Measurements from ENCODE around the gene ITPR2. TPM values are rescaled to one million over a fixed set of nuclear protein-coding genes. Genes with fewer than 3 reads are reported as not detected.
"Not testable (repeated sequence)": the region's sequence is repeated elsewhere in the genome, so short reads cannot be mapped to it uniquely, and the experiment has no call there.

ITPR2 gene
- polyA plus RNA-seq (ENCODE audit: insufficient read length in 4 of 4), result 10 to 100 TPM; 11.0 to 15.3 (median 14.6) TPM

- peak; percentile 77 to 92 (median 82) for DNase-seq (ENCODE audit: low read depth in 4 of 4, low spot score in 2 of 4)
These were observed at the start of gene ITPR2 for GRCh38 chr12:26832822-26833742. ITPR2 (minus strand) TSS chr12:26833194; CDS start chr12:26832781, 413 bp downstream.

DNA sequence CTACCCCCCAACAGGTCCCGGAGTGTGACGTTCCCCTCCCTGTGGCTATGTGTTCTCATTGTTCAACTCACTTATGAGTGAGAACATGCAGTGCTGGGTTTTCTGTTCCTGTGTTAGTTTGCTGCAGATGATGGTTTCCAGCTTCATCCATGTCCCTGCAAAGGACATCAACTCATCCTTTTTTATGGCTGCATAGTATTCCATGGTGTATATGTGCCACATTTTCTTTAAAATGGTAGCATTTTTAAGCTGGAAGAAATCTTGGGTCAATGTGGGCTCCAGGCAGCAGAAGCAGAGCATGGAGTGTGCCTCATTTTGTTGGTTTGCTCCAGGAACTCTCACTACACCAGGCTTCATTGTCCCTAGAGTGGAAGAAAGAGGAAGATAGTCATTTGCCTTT is 47.6 kb upstream of the ITPR2 start:
- DNase-seq (ENCODE audit: low read depth in 4 of 4, low spot score in 2 of 4), result no peak

- DNase-seq (ENCODE audit: low read depth in 4 of 4, low spot score in 2 of 4), result no peak
These were observed 45.7 kb upstream of the ITPR2 start for GRCh38 chr12:26878661-26879119.

- no peak for DNase-seq (ENCODE audit: low read depth in 4 of 4, low spot score in 2 of 4)
These were observed 41.7 kb upstream of the ITPR2 start for GRCh38 chr12:26874501-26875296.

GRCh38 chr12:26872625-26873024 is 39.6 kb upstream of the ITPR2 start:
- DNase-seq (ENCODE audit: low read depth in 4 of 4, low spot score in 2 of 4), result no peak

GRCh38 chr12:26871985-26872384 is 39.0 kb upstream of the ITPR2 start:
- no peak for DNase-seq (ENCODE audit: low read depth in 4 of 4, low spot score in 2 of 4)

DNA sequence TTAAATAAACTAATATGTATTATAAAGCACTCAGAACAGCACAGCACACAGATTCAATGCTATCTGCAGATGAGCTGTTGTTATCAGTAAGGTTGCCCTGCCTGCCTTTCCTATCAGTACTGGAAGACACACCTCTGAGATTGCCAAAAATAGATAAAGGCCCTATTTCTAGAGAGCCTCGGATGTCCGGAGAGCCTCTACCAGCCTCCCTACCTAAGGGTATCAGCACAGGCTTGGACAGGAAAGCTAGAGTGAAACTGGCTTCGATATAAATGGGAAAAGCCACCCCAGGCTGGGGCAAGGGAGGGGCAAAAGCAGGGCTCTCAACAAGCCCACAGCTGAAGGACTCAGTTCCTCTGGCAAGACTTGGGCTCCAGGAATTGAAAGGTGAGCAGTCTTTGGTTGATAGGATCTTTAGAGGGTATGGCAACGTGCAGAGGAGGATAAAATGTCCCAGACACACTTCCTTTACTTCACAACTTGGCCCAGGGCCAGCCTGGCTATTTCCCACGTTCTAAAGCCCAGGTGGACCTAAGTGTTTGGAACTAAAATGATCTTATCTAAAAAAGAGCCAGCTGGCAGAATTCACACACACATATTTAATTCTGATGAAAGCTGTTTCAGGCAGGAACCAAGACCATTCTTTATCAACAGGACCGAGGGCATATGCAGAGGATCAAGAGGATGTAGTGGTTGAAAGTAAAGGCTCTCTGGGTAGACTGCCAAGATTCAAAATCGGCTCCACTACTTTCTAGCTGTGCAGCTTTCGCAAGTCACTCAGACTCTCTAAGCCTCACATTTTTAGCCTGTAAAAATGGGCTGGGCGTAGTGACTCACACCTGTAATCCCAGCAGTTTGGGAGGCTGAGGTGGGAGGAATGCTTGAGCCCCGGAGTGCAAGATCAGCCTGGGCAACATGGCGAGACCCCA is 37.8 kb upstream of the ITPR2 start:
- no peak for DNase-seq (ENCODE audit: low read depth in 4 of 4, low spot score in 2 of 4)

DNA sequence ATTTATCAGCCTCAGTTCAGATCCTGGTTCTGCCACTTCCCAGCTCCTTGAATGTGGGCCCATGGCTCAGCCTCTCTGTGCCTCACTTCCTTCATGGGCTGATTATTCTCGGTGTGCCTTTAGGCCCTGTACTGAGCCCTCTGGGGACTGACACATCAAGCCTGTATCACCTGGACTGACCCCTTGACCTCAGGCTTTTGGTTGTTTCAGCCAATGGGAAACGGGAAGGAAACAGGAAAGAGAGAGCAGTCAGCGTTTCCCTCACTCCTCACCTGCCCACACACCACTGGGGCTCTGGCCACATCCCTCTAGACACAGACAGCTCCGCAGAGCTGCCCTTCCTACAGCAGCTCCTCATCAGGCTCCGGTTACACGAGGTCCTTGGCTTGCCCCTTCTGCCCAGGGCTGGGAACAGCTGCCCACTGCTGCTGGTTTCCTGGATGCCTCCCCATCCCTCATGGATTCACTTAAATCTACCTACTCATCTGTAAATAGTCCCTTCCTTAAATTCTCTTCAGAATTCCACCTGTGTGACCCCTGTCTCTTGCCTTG is 37.0 kb upstream of the ITPR2 start:
- no peak for DNase-seq (ENCODE audit: low read depth in 4 of 4, low spot score in 2 of 4)

GRCh38 chr12:26869104-26869494 is 36.1 kb upstream of the ITPR2 start:
- DNase-seq (ENCODE audit: low read depth in 4 of 4, low spot score in 2 of 4), result no peak

GRCh38 chr12:26868447-26869103 is 35.6 kb upstream of the ITPR2 start:
- DNase-seq (ENCODE audit: low read depth in 4 of 4, low spot score in 2 of 4), result no peak

- DNase-seq (ENCODE audit: low read depth in 4 of 4, low spot score in 2 of 4), result no peak
These were observed 34.1 kb upstream of the ITPR2 start for GRCh38 chr12:26867080-26867479.

DNA sequence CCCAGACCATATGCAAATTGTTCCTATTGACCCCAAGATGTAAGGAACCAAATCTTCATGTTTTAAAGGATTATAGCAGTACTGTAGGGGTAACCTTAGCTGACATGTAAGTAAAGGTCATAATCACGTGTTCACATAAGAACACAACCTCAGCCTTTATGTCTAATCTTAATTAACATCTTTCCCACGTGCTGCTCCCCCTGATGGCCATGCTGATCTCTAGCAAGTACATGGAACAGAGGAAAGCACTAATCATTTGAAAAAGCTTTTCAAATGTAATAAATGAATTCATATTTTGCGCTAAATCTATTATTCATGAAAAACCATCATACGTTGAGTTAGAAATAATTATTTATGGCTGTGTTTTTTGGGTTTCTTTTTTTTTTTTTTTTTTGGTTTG is 30.5 kb upstream of the ITPR2 start:
- no peak for DNase-seq (ENCODE audit: low read depth in 4 of 4, low spot score in 2 of 4)

DNA sequence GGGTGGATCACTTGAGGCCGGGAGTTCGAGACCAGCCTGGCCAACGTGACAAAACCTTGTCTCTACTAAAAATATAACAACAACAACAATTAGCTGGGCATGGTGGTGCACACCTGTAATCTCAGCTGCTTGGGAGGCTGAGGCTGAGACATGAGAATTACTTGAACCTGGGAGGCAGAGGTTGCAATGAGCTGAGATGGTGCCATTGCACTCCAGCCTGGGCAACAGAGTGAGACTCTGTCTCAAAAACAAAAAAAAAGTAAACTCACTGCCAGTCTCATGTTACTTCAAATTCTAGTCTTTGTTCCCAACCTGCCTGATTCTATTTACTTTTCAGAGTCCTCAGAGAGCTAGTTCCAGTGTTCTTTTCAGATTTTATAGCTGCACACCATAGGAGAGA is 29.8 kb upstream of the ITPR2 start:
- not testable (repeated sequence) for DNase-seq (ENCODE audit: low read depth in 4 of 4, low spot score in 2 of 4)

- DNase-seq (ENCODE audit: low read depth in 4 of 4, low spot score in 2 of 4), result no peak
These were observed 28.7 kb upstream of the ITPR2 start for GRCh38 chr12:26861690-26862089.

DNA sequence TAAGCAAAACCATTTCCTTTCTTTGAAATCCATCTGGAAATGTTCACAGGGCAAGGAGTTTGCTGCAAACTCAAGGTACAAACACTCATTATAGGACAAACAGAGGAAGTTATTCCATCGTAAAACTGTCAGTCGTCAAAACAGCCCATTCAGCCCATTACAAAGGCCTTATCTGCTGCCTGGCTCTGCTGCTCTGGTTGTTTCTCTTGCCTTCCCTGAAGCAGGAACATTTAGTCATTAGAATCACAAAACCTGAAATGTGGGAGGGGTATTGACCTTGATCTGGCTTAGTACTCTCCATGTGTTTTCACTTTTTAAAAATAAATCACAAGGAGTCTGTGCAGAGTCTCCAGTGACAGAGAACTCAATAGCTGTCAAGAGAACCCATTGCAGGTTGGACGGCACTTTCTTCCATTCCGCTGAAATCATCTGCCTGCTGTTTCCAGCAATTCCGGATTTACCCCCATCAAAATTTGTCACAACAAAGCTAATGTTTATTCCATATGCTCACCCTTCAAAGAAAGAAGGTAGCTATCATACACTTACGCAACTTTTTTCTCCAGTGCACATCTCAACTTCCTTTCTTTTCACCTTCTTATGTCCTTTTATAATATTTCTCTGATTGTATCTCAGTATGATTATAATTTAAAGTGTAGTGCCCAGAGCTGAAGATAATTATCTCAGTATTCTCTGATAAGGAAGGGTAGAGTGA is 24.6 kb upstream of the ITPR2 start:
- no peak for DNase-seq (ENCODE audit: low read depth in 4 of 4, low spot score in 2 of 4)

- DNase-seq (ENCODE audit: low read depth in 4 of 4, low spot score in 2 of 4), result no peak
These were observed 22.3 kb upstream of the ITPR2 start for GRCh38 chr12:26855337-26855736.

DNA sequence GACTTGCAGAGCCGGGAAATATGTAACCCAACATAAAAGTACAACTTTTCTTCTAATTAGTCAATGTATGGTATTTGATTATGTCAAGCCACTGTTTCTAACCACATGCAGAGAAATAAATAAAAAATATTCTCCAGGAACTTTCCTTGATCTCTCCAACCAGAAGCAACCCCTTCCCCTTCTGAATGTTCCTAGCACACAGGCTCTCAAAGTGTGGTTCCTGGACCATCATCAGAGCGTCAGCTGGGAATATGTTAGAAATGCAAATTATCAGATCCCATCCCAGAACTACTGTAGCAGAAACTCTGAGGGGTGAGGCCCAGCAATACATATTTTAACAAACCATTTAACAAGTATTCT is 21.0 kb upstream of the ITPR2 start:
- no peak for DNase-seq (ENCODE audit: low read depth in 4 of 4, low spot score in 2 of 4)

DNA sequence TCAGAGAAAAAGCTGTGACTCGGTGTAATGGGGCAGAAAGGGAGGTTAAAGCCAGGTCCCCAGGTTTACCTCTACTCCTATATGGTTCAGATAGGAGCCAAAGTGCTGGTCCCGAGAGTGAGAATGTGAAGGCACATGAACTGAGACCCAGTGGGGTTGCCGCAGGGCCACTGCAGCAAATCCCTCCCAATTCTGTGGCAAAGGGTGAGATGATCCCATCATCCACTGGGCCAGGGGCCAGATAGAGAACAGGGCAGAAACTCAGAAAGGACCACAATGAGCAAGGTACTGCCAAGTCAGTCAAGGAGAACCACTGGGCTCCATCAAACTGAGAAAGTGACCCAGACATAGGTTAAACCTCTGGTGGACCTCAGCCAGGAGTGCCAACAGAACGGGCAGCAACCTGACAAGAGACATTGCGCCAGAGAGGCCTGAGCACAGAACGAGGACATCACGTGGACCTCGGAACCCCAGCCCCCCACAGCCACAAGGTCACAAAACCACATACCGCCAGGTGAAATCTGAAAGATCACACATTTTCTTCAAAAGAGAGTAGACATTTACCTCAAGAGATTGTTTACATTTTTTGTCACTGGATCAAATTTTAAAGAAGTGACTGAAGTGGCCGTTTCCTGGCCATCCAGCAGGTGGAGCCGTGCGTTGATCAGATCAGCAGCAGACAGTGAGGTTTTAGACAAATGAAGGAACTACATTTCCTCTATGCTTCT is 20.5 kb upstream of the ITPR2 start:
- no peak for DNase-seq (ENCODE audit: low read depth in 4 of 4, low spot score in 2 of 4)

Data from left renal cortex interstitium (tissue), 4 donors.